NCI-H510A (cell line): ENCODE results near the gene EXOC6B.

Experiments
- DNase-seq: peaks from one replicate; lab custom pipeline; 2025; lab: John Stamatoyannopoulos, UW

The EXOC6B gene

GRCh38 chr2:72349016-72349415 is 476.8 kb downstream of the EXOC6B start:
- no peak for DNase-seq

GRCh38 chr2:72347081-72347480 is 478.8 kb downstream of the EXOC6B start:
- DNase-seq, result no peak

GRCh38 chr2:72341639-72342038 is 484.2 kb downstream of the EXOC6B start:
- no peak for DNase-seq

- DNase-seq, result no peak
Observed at GRCh38 chr2:72340665-72341064, 485.2 kb downstream of the EXOC6B start.

GRCh38 chr2:72338076-72338475 is 487.8 kb downstream of the EXOC6B start:
- no peak for DNase-seq

GRCh38 chr2:72332720-72333119 is 493.1 kb downstream of the EXOC6B start:
- no peak for DNase-seq

- peak; percentile 28 for DNase-seq
Observed at GRCh38 chr2:72330652-72331051, 495.2 kb downstream of the EXOC6B start.

- no peak for DNase-seq
Observed at GRCh38 chr2:72326759-72327158, 499.1 kb downstream of the EXOC6B start.

- DNase-seq, result no peak
Observed at GRCh38 chr2:72325592-72326422, 500.0 kb downstream of the EXOC6B start.

- DNase-seq, result no peak
Observed at GRCh38 chr2:72316774-72317173, 509.1 kb downstream of the EXOC6B start.

- DNase-seq, result no peak
Observed at GRCh38 chr2:72300147-72300684, 525.6 kb downstream of the EXOC6B start.

- DNase-seq, result no peak
Observed at GRCh38 chr2:72293620-72294019, 532.2 kb downstream of the EXOC6B start.

- DNase-seq, result no peak
Observed at GRCh38 chr2:72292433-72292832, 533.4 kb downstream of the EXOC6B start.

- no peak for DNase-seq
Observed at GRCh38 chr2:72291059-72291458, 534.8 kb downstream of the EXOC6B start.

GRCh38 chr2:72289736-72290135 is 536.1 kb downstream of the EXOC6B start:
- DNase-seq, result no peak

GRCh38 chr2:72289283-72289682 is 536.5 kb downstream of the EXOC6B start:
- no peak for DNase-seq

- no peak for DNase-seq
Observed at GRCh38 chr2:72278046-72278445, 547.8 kb downstream of the EXOC6B start.

- DNase-seq, result no peak
Observed at GRCh38 chr2:72276876-72277275, 549.0 kb downstream of the EXOC6B start.

GRCh38 chr2:72276356-72276755 is 549.5 kb downstream of the EXOC6B start:
- no peak for DNase-seq

GRCh38 chr2:72275084-72275483 is 550.7 kb downstream of the EXOC6B start:
- DNase-seq, result no peak

- no peak for DNase-seq
Observed at GRCh38 chr2:72274380-72274797, 551.4 kb downstream of the EXOC6B start.

GRCh38 chr2:72273384-72273783 is 552.4 kb downstream of the EXOC6B start:
- no peak for DNase-seq

- no peak for DNase-seq
Observed at GRCh38 chr2:72271766-72272641, 553.8 kb downstream of the EXOC6B start.
